Measurements from ENCODE around the gene USP49. TPM values are rescaled to one million over a fixed set of nuclear protein-coding genes. Genes with fewer than 3 reads are reported as not detected.

USP49 gene
- total and polyA plus RNA-seq, 5 donors, result 1.5 to 2.6 (median 2.0) TPM

DNA sequence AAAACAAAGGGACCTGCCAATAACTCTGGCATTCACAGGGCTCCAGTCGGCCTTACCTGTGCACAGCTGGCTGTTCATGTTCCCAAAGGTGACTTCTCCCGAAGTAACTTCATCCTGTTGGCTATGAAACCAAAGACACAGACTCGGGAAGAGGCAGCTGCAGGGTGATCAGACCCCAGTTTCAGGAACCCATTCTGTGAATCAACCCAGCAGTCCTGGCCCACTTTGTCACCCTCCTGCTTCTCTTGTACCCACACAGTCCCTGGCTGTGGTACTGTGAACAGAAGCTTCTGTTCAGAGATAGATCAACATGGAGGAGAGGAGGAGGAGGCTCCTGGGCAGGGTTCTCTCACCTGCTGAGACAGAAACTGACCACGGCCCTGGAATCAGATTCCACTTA, 139.3 kb downstream of the USP49 start:
- ATAC-seq (no peak), DNase-seq (no peak)
- H3K9me3 ChIP-seq (ENCODE audit: control insufficient read depth, low read length), result no peaks in the 10 kb centered on the region
- H3K4me1 ChIP-seq (ENCODE audit: control insufficient read depth, insufficient read depth, low read length), result no peaks in the 10 kb centered on the region
- intact Hi-C loops (cut with DNase I), result no loop called here
- no peak overlapping the region for H3K27ac ChIP-seq (ENCODE audit: low read length)
- no peaks in the 10 kb centered on the region for H3K27me3 ChIP-seq (ENCODE audit: control insufficient read depth, insufficient read depth)
- H3K4me3 ChIP-seq (ENCODE audit: low read length), result no peak overlapping the region
- WGBS, result 80% methylated on average over 4 of the region's 4 CpGs

DNA sequence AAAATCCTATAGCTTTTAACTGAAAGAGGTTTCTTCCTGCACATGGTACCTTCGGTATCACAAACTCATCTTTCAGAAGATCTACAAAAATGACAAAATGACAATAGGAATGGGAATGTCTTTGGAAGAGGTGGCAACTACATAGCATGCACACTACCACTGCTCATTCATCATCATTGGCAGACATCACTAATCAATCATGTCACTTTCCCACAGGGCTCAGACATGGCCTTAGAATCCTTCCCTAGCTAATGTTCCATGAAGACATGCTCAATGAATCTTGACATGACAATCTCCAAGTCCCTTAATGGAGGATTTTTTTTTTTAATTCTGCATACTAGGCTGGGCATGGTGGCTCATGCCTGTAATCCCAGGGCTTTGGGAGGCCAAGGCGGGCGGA, 144.8 kb downstream of the USP49 start:
- no peak for ATAC-seq
- DNase-seq, result no peak
- no peaks in the 10 kb centered on the region for H3K9me3 ChIP-seq (ENCODE audit: control insufficient read depth, low read length)
- H3K4me3 ChIP-seq (ENCODE audit: low read length), result no peak overlapping the region
- intact Hi-C loops (cut with DNase I), result no loop called here
- H3K4me1 ChIP-seq (ENCODE audit: control insufficient read depth, insufficient read depth, low read length), result no peaks in the 10 kb centered on the region
- 97% methylated on average over 3 of the region's 3 CpGs for WGBS
- H3K27me3 ChIP-seq (ENCODE audit: control insufficient read depth, insufficient read depth), result no peaks in the 10 kb centered on the region
- H3K27ac ChIP-seq (ENCODE audit: low read length), result no peak overlapping the region

DNA sequence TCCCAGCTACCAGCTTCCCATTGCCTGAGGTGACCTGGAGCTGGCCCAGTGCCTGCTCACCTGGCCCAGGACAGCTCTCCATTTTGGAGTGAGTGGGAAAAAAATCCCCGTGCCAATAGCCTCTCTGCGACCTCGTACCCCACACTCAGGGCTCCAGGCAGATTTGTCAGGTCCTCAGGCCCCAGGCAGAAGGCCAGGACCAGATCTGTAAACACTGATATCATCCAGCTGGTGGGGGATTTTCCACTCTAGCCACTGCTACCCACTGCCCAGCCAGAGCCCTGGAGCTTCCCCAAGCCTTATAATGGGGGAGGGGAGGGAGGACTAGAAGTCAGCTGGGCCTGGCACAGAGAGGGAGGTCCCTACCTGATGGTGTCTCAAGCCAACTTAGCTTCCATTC, 146.6 kb downstream of the USP49 start:
- H3K9me3 ChIP-seq (ENCODE audit: control insufficient read depth, low read length), result no peaks in the 10 kb centered on the region
- intact Hi-C loops (cut with DNase I), result no loop called here
- no peak overlapping the region for H3K4me3 ChIP-seq (ENCODE audit: low read length)
- no peaks in the 10 kb centered on the region for H3K27me3 ChIP-seq (ENCODE audit: control insufficient read depth, insufficient read depth)
- ATAC-seq, result peak in 1 of 2 donors; percentile 19
- 79% methylated on average over 3 of the region's 3 CpGs for WGBS
- no peaks in the 10 kb centered on the region for H3K4me1 ChIP-seq (ENCODE audit: control insufficient read depth, insufficient read depth, low read length)
- H3K27ac ChIP-seq (ENCODE audit: low read length), result no peak overlapping the region
- DNase-seq, result no peak

DNA sequence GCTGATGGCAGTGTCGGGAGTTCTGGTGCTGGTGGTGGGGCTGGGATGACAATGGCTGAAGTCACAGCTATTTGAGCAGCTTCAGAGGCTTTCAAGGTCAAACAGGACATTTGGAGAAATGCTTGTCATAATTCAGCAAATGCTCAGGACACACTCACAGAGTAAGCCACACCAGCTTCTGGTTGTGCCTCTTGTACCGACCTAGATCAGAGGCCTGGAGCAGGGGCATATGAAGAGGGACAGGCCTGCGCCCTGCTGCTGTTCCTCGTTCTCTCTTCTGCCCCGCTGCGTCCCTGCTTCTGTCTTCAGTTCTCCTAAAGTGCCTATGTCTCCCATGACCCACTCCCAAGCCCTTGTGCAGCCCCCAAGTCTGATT, 147.1 kb downstream of the USP49 start:
- Histone ChIP-seq H3K27ac (ENCODE audit: low read length) (no peak overlapping the region), H3K4me1 (ENCODE audit: control insufficient read depth, insufficient read depth, low read length) (no peaks in the 10 kb centered on the region), H3K4me3 (ENCODE audit: low read length) (no peak overlapping the region), H3K27me3 (ENCODE audit: control insufficient read depth, insufficient read depth) (no peaks in the 10 kb centered on the region), H3K9me3 (ENCODE audit: control insufficient read depth, low read length) (no peaks in the 10 kb centered on the region)
- ATAC-seq (no peak), DNase-seq (no peak)
- 93% methylated on average over 6 of the region's 6 CpGs for WGBS
- intact Hi-C loops (cut with DNase I), result no loop called here

DNA sequence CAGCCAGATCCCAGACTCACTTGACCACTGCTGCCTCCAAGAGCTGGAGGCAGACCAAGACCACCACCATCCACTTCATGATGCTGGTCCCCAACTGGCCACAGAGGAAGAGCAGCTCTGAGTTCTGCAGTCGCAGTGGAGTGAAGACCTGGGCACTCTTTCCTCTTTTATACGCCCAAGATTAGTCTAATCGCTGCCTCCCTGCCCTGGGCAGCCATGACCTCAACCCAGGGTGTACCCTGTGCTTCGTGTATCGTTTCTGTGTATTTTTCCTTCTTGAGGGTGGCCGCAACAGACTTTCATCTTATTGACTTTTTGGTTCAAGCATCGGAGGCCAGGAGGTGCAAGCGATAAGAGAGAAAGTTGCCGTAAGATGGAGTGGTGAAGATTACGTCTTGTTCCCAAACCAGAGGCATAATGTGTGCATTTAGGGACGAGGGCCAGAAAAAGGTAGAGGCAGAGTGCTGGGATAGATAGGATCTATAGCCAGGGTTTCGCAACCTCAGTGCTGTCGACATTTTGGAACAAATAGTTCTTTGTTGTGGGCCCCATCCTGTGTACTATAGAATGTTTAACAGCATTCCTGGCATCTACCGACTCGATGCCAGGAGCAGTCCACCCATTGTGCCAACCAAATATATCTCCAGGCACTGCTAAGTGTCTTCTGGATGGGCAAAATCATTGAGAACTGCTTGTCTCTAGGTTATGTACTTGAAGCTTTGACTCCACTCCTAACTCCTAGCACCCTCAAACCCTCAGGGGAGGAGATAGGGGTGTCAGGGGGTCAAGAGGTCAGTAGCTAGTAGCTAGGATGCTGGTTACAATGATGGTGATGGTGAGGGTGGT, 147.7 kb downstream of the USP49 start, which contains the start of gene PGC:
PGC (minus strand) TSS at position 142 of the 846 bp plus-strand sequence; CDS start at position 79, 63 bp downstream.
- intact Hi-C loops (cut with DNase I), result no loop called here
- 89% methylated on average over 15 of the region's 15 CpGs for WGBS
- Histone ChIP-seq H3K4me3 (ENCODE audit: low read length) (no peak within 1 kb of the TSS), H3K9me3 (ENCODE audit: control insufficient read depth, low read length) (no peaks in the 10 kb centered on the region), H3K4me1 (ENCODE audit: control insufficient read depth, insufficient read depth, low read length) (no peaks in the 10 kb centered on the region), H3K27me3 (ENCODE audit: control insufficient read depth, insufficient read depth) (no peaks in the 10 kb centered on the region), H3K27ac (ENCODE audit: low read length) (no peak within 1 kb of the TSS)
- DNase-seq (no peak), ATAC-seq (no peak)

DNA sequence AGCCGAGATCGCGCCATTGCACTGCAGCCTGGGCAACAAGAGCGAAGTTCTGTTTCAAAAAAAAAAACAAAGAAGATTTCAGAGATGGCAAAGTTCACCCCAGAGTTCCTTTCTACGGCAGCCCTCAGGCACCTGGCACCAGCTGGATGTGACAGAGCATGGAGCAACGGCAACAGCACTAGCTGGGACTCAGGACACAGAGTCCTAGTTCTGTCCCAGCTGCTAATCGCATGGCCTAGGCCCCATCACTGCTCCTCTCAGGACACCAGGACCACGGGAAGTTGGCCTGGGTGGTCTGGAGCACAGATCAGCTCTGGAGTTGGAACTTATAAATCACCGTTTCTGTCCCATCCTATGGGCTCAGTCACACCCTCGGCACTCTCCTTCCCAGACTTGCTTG, 149.1 kb downstream of the USP49 start:
- no peaks in the 10 kb centered on the region for H3K27me3 ChIP-seq (ENCODE audit: control insufficient read depth, insufficient read depth)
- DNase-seq, result no peak
- no peaks in the 10 kb centered on the region for H3K9me3 ChIP-seq (ENCODE audit: control insufficient read depth, low read length)
- 91% methylated on average over 10 of the region's 10 CpGs for WGBS
- no peak overlapping the region for H3K27ac ChIP-seq (ENCODE audit: low read length)
- intact Hi-C loops (cut with DNase I), result no loop called here
- no peak for ATAC-seq
- H3K4me1 ChIP-seq (ENCODE audit: control insufficient read depth, insufficient read depth, low read length), result no peaks in the 10 kb centered on the region
- H3K4me3 ChIP-seq (ENCODE audit: low read length), result no peak overlapping the region

DNA sequence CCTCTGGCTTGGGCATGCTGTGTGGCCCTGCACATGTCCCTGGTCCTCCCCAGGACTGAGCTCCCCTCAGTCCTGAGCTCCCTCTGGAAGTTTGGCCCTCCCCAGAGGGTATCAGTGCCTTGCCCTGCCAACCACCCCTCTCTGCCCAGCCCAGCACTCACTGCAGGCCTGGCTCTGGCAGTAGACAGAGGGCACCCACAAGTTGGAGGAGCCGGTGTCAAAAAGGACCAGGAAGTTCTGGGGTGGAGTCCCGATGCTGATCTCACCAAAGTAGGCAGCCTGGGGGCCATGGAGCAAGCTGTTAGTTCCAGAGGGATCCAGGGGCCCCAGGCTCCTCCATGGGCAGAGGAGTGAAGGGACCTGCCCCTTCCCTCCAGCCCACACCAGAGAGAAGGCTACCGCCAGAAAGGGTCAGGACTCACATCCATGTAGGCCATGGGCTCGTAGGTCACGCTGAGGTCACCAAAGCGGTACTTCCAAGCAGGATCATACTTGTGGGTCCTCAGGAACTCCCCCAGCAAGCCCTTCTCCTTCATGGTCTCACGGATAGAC, 150.9 kb downstream of the USP49 start:
- ATAC-seq (no peak), DNase-seq (no peak)
- WGBS, result 86% methylated on average over 7 of the region's 7 CpGs
- H3K27me3 ChIP-seq (ENCODE audit: control insufficient read depth, insufficient read depth), result no peaks in the 10 kb centered on the region
- H3K9me3 ChIP-seq (ENCODE audit: control insufficient read depth, low read length), result no peaks in the 10 kb centered on the region
- no peak overlapping the region for H3K4me3 ChIP-seq (ENCODE audit: low read length)
- no peak overlapping the region for H3K27ac ChIP-seq (ENCODE audit: low read length)
- H3K4me1 ChIP-seq (ENCODE audit: control insufficient read depth, insufficient read depth, low read length), result no peaks in the 10 kb centered on the region
- intact Hi-C loops (cut with DNase I), result no loop called here

DNA sequence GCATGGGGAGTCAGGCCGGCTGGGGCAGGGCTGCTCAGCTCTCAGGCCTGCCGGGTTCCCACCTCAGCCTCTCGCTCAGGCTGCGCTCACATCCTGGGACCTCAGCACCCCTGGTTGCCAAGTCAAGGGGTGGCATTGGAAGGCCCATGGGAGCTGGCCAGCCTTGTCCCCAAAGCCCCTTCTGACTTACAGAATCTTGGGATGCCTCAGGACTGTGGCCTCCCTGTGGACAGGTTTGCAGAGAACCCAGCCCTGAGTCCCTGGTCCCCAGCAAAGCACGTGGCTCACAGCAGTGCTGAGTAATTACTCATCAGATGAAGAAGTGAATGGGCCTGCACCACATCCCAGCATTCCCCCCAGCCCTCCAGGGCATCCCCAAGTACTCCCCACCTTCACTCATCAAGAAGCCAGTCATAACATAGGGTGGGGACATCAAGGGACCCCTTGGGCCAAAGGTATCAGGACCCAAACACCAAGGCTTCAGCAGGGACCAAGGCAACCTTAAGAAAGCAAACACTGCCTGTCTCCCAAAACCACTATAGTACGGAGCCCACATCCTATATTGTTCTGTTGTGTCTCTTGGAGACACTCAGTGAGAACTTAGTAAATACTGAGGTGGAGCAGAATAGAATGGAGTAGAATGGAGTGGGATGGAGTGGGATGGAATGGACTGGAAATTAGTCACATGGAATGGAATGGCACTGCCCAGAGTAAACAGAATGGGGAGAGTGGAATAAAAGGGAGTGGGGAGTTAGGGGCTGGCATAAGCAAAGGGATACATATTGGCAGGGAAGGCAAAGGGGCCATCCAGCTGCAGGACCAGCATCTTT, 151.6 kb downstream of the USP49 start:
- WGBS, result 91% methylated on average over 6 of the region's 6 CpGs
- Histone ChIP-seq H3K4me1 (ENCODE audit: control insufficient read depth, insufficient read depth, low read length) (no peaks in the 10 kb centered on the region), H3K27me3 (ENCODE audit: control insufficient read depth, insufficient read depth) (no peaks in the 10 kb centered on the region), H3K27ac (ENCODE audit: low read length) (no peak overlapping the region), H3K9me3 (ENCODE audit: control insufficient read depth, low read length) (no peaks in the 10 kb centered on the region), H3K4me3 (ENCODE audit: low read length) (no peak overlapping the region)
- ATAC-seq (no peak), DNase-seq (no peak)
- intact Hi-C loops (cut with DNase I), result no loop called here

DNA sequence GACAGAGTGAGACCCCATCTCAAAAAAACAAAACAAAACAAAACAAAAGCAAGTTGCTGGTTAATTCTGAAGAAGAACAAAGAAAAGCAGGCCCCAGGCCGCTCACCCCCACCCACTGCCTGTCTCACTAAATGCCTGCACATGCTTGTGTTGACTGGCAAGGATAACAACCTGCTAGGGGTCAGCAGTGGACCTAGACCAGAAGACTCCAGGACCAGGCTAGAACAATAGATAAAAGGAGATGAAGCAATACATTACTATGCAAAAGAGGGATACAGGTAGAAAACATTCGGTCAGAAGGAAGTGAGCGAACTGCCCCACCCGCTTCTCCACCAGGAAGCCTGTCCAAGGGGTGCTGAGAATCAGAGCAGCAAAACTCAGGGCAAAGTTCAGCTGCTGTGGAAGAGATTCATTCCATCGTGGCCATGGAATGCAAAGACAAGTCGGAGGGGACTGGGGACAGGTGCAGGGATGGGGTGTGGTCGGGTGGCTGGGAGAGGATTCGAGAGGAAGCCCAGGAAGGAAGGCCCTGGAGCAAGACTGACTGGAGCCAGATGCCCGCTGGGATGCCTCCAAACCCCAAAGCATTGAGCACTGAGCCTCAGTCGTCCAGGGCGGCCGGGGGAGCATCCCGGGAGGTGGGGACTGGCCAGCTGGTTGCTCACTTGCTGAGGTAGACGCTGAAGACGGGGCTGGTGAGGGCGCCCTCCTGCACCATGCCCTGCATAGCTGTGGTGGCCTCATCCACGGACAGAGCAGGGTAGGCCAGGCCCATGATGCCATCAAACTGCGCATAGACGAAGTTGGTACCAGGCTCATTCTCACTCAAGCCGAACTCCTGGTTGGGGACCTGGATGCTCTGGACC, 153.3 kb downstream of the USP49 start:
- 86% methylated on average over 20 of the region's 20 CpGs for WGBS
- H3K4me3 ChIP-seq (ENCODE audit: low read length), result no peak overlapping the region
- no peaks in the 10 kb centered on the region for H3K4me1 ChIP-seq (ENCODE audit: control insufficient read depth, insufficient read depth, low read length)
- ATAC-seq (no peak), DNase-seq (no peak)
- H3K27ac ChIP-seq (ENCODE audit: low read length), result no peak overlapping the region
- H3K27me3 ChIP-seq (ENCODE audit: control insufficient read depth, insufficient read depth), result no peaks in the 10 kb centered on the region
- intact Hi-C loops (cut with DNase I), result no loop called here
- no peaks in the 10 kb centered on the region for H3K9me3 ChIP-seq (ENCODE audit: control insufficient read depth, low read length)

DNA sequence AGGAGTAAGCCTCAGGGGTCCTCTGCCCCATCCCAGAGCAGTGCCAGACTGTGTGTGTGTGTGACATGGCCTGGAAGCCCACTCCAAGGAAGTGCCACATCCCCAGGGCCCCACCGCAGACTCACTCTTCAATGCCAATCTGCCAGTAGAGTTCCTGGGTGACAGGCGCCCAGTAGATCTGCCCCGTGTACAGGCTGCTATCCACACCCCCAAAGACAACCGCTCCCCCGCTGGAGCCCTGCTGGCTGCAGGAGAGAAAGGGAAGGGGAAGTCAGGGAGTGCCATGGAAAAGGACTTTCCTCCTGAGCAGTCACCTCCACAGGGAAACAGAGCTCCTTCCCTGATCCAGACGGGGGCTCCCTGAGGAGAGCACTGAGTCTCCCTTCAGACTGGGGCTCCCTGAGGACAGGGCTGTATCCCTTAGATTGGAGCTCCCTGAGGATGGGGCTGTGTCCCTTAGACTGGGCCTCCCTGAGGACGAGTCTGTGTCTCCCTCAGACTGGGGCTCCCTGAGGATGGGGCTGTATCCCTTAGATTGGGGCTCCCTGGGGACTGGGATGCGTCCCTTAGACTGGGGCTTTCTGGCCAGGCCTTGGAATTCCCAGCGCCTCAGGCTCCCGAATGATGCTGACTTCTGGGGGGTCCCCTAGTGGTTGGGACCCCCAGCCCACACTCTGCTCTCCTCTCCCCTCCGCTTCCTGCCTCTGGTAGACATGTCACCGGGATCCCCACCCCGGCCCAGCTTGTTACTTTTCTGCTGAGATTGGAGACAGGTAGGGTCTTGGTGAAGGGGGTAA, 154.6 kb downstream of the USP49 start:
- intact Hi-C loops (cut with DNase I), result no loop called here
- DNase-seq (no peak), ATAC-seq (no peak)
- Histone ChIP-seq H3K4me1 (ENCODE audit: control insufficient read depth, insufficient read depth, low read length) (no peaks in the 10 kb centered on the region), H3K27ac (ENCODE audit: low read length) (no peak overlapping the region), H3K4me3 (ENCODE audit: low read length) (no peak overlapping the region), H3K27me3 (ENCODE audit: control insufficient read depth, insufficient read depth) (no peaks in the 10 kb centered on the region), H3K9me3 (ENCODE audit: control insufficient read depth, low read length) (no peaks in the 10 kb centered on the region)
- 84% methylated on average over 13 of the region's 13 CpGs for WGBS
